HG02571 (cell line): Measurements from ENCODE around the gene FMOD.
"Not testable (repeated sequence)": the region's sequence is repeated elsewhere in the genome, so short reads cannot be mapped to it uniquely, and the experiment has no call there.

ENCODE experiments used
- ATAC-seq: cut with Tn5 transposase; IDR thresholded peaks from one replicate; pipeline ENCODE4 v1.9.1; 2021; ENCODE audit warnings: mild to moderate bottlenecking, moderate library complexity; ENCODE audit not compliant: unreplicated experiment

FMOD gene

GRCh38 chr1:203327684-203328457 is 23.1 kb downstream of the FMOD start:
- peak; percentile 21 for ATAC-seq

- ATAC-seq, result peak; percentile 64
Measured at GRCh38 chr1:203326830-203327683, 23.9 kb downstream of the FMOD start.

DNA sequence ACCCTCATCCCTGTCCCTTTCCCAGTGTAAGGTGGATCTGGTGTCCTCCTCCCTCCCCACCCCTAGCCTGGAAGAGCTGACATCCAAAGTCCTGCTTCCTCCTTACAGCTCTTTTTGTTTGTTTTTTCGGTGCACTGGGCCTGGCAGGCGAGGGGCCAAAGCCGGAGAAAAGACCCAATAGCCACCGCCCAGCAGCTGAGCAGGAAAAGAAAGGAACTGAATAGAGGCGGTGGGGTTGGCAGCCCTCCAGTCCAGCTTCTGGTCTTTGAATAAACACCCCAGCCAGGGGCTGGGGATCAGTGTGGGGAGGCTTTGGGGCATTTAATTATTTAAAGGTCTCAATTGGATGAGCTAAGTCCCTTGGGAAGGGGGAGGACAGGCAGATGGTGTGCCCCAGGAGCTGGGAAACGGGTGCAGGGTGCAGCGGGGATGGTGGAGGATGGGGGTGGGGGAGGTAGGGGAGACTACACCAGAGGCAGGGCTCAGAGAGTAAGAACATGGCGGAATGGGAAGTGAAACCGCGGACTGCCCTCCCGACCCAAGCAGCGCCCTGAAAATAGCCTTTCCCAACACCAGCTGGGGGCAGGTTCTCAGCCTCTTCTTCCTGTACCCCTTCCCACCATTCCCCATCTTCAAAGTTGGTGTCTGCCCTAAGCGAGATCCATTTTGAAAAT is 25.4 kb downstream of the FMOD start:
- ATAC-seq, result no peak

DNA sequence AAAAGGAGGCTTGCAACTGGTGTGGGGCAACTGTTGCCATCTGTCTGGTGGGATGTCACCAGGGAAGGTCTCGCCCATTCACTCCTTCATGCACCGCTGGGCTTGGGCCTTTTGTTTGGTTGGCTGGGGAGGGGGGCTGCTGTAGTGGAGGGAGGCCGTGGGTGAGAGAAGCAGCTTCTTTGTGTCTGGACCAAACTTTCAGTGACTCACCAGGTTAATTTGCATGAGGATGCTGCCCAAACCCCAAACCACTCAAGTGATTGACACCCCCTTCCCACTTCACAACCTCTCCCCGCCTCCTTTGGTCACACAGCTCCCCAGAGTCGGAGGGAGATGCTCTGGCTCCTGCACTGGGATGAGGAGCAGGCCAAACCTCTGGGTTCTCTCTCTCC is 25.9 kb downstream of the FMOD start:
- ATAC-seq, result peak; percentile 33

GRCh38 chr1:203324105-203325025 is 26.6 kb downstream of the FMOD start:
- no peak for ATAC-seq

DNA sequence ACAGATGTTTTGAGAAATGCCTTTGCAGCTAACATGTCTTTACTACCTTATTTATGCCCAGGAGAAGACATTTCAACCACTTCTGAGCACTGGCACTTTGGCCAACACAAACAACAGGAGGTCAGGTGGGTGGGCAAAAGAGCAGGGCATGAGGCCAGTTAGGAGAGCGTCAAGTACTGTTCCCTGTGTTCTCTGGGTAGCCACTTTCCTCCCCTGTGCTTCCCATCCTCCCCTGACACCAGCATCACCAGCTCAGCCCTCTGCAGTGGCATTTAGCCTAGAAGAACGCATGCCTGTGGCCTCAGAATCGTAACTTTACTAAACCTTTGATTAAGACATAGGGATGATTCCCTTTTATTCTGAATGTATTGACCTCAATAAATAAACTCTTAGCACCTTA is 27.3 kb downstream of the FMOD start:
- no peak for ATAC-seq

DNA sequence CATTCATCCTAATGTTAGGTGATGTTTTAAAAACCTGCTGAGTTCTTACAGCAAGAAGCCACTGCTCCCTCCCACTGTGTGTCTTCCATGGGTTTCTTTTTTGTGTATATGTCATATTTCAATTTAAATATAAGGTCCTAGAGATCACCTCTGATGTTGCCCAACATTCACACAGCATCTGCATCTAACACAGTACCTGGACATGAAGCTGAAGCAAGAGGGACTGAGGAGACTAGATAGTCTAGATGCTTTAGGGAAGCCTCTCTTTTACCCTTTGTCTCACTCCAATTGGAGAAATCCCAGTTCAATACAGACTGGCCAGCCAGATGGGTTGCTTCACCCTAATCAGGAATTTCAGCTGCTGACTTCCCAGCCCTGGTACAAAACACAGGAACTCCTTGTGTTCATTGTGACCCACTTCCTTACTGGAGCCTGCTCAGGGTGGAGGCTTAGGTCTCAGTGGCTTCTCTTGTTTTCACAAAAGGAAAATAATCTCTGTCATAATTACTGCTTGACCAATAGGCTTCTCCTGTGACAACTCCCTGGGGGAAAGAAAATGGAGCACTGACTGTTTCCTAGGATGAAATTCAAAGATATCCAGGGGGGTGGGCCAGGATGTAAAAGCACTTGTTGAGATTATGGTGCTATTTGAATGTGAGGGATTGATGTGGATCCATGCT is 28.3 kb downstream of the FMOD start:
- ATAC-seq, result no peak

- ATAC-seq, result no peak
Measured at GRCh38 chr1:203321273-203322052, 29.5 kb downstream of the FMOD start.

DNA sequence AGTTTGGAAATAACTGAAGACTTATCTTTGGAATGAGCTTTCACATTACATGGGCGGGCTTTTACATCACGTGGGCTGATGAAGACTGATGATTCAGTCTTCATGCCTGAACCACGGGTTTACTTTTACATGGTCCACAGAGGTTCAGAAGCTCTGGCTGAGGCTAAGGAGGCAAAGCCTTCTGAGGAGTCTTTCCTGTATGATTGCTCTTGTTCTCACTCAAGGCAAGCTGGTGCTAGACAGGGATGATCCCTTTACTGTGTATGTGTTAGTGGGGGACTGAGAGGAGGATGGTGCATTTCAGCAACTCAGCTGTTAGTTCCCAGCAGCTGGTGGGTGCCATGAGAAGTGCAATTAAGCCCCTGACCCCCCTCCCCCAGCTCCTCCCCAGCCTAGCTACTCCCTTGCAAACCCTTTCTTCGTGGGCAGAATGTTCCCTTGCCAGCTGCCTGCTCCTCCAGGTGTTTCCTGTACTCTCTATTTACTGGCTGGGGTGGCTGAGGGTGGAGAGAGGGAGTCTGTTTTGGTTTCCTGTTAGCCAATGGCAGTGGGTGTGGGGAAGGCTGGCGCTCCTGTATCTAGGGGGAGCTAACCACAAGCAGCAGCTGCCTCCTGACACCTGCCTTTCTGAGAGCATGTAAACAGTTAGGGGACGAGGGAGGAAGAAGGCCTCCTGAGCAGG is 30.2 kb downstream of the FMOD start:
- ATAC-seq, result peak; percentile 55

DNA sequence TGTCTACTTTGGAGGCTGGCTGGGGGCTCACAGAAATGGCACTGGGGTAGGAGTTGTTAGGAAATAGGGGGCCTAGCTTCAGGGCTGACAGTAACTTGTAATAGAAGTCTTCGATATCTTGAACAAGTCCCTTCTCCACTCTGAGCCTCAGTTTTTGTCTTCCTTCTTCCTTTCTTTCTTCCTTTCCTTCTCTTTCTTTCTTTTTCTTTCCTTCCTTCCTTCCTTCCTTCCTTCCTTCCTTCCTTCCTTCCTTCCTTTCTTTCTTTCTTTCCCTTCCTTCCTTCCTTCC is 32.7 kb downstream of the FMOD start:
- ATAC-seq, result no peak

DNA sequence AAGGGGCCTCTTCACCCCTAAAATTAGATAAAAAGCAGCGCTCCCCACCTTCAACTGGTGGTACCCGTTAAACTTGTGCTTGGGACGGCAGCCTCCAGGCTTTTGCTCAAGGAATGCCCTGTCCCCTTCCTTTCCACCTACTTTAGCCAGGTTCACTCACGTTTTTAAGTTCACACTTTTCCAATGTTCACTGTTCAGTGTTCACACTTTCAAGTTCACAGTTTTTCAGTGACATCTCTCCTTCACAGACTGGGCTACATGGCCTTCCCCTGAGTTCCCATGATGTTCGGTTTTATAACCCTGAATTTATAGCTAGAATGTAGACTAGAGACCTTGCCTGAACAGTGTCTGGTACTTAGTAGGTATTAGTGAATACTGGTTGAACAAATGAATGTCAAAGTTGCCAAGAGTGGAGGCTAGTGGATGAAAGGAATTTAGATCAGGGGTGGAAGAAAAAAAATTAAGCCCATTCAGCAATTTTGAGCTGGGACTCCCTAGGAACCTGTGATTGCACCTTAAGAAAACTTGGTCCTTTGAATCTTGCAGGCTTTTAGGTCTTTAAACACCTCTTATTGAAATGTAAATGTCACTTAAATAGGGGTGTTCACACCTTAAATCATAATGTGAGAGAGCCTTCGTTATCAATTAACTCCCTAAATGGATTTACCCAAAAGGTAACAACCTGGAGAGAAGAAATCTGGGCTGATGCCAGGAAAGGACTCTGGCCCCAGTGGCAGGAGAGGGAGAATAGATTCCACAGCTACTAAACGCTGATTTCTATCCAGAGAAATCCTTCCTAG is 33.3 kb downstream of the FMOD start:
- no peak for ATAC-seq

GRCh38 chr1:203316626-203317093 is 34.3 kb downstream of the FMOD start:
- ATAC-seq, result no peak

DNA sequence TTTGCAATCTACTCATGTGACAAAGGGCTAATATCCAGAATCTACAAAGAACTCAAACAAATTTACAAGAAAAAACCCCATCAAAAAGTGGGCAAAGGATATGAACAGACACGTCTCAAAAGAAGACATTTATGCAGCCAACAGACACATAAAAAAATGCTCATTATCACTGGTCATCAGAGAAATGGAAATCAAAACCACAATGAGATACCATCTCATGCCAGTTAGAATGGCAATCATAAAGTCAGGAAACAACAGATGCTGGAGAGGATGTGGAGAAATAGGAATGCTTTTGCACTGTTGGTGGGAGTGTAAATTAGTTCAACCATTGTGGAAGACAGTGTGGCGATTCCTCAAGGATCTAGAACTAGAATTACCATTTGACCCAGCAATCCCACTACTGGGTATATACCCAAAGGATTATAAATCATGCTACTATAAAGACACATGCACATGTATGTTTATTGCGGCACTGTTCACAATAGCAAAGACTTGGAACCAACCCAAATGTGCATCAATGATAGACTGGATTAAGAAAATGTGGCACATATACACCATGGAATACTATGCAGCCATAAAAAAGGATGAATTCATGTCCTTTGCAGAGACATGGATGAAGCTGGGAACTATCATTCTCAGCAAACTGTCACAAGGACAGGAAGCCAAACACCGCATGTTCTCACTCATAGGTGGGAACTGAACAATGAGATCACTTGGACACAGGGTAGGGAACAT is 36.7 kb downstream of the FMOD start:
- ATAC-seq, result not testable (repeated sequence)

GRCh38 chr1:203311368-203312301 is 39.3 kb downstream of the FMOD start:
- no peak for ATAC-seq

GRCh38 chr1:203308923-203309331 is 42.0 kb downstream of the FMOD start:
- no peak for ATAC-seq

DNA sequence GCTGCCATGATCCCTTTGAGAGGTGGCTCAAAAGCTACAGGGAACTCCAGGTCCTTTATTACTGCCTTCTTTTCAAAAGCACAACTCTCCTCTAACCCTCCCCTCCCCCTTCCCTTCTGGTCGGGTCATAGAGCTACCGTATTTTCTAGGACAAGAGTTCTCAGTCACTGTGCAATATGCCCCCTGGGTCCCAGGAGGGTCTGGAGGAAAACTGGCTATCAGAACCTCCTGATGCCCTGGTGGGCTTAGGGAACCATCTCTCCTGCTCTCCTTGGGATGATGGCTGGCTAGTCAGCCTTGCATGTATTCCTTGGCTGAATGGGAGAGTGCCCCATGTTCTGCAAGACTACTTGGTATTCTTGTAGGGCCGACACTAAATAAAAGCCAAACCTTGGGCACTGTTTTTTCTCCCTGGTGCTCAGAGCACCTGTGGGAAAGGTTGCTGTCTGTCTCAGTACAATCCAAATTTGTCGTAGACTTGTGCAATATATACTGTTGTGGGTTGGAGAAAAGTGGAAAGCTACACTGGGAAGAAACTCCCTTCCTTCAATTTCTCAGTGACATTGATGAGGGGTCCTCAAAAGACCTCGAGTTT is 42.5 kb downstream of the FMOD start:
- no peak for ATAC-seq
